H1 (cell line): ENCODE results near the gene BACE1. TPM values are rescaled to one million over a fixed set of nuclear protein-coding genes. Genes with fewer than 3 reads are reported as not detected.

Experiments
- CTCF ChIA-PET: fragments of 300-600 bp; sonication (Branson Sonifier 250); formaldehyde crosslinking; loops from one replicate; lab custom pipeline; 2021; ENCODE audit not compliant: partially characterized antibody; lab: Charles Lee
- POLR2A ChIA-PET: fragments of 300-600 bp; sonication (Branson Sonifier 250); formaldehyde crosslinking; loops from one replicate; lab custom pipeline; 2021; ENCODE audit warnings: inconsistent platforms; ENCODE audit not compliant: partially characterized antibody; lab: Charles Lee
- DNase-seq, 2 experiments: peaks; one replicate each; pipeline versions ENCODE4 v3.0.0 to v3.0.0-alpha.2; 2010 to 2022; ENCODE audit warnings: low spot score in 2 of 2, low read depth in 1 of 2, mixed read lengths in 1 of 2
- FAIRE-seq: peaks from 2 replicates; lab custom pipeline; 2011; peaks lifted over from hg19 to GRCh38; lab: Jason Lieb, UNC
- H2AFZ ChIP-seq: 2 replicates; pipeline ENCODE4 v1.8.1; 2012; ENCODE audit warnings: low read length, inconsistent platforms
- H2AK5ac ChIP-seq: 2 replicates; pipeline ENCODE4 v1.6.1; 2013; ENCODE audit warnings: low read depth, low read length
- H2BK120ac ChIP-seq: replicated peaks from 2 replicates; pipeline ENCODE3; 2013; ENCODE audit warnings: low read depth, low read length, inconsistent platforms
- H2BK12ac ChIP-seq: 2 replicates; pipeline ENCODE4 v1.6.1; 2013; ENCODE audit warnings: low read depth, low read length
- H2BK15ac ChIP-seq: 2 replicates; pipeline ENCODE4 v1.6.1; 2013; ENCODE audit warnings: low read length
- H2BK20ac ChIP-seq: 2 replicates; pipeline ENCODE4 v1.6.1; 2013; ENCODE audit warnings: low read length
- H2BK5ac ChIP-seq: 2 replicates; pipeline ENCODE4 v1.6.1; 2013; ENCODE audit warnings: low read depth, low read length
- H3K14ac ChIP-seq: 2 replicates; pipeline ENCODE4 v1.6.1; 2013; ENCODE audit warnings: inconsistent platforms; ENCODE audit not compliant: insufficient read length
- H3K18ac ChIP-seq: 2 replicates; pipeline ENCODE4 v1.6.1; 2013; ENCODE audit warnings: low read length; ENCODE audit errors: extremely low read depth
- H3K23ac ChIP-seq: 2 replicates; pipeline ENCODE4 v1.6.1; 2013; ENCODE audit warnings: inconsistent platforms; ENCODE audit not compliant: insufficient read length
- H3K23me2 ChIP-seq: 2 replicates; pipeline ENCODE4 v1.6.1; 2013; ENCODE audit warnings: low read depth, low read length
- H3K27ac ChIP-seq: 2 replicates; pipeline ENCODE4 v1.6.1; 2011; ENCODE audit warnings: low read depth, low read length, inconsistent platforms
- H3K27me3 ChIP-seq, 4 experiments: replicated peaks in 1 of 4; 1 replicate in 1 of 4; 2 replicates in 3 of 4; pipeline versions ENCODE4 v1.6.1 to v1.8.1; 2011 to 2013; ENCODE audit warnings: low read length in 3 of 4, mild to moderate bottlenecking in 3 of 4, inconsistent platforms in 2 of 4, mixed read lengths in 2 of 4, moderate library complexity in 1 of 4; ENCODE audit not compliant: control insufficient read depth in 3 of 4, insufficient read depth in 3 of 4; ENCODE audit errors: extremely low read depth in 1 of 4
- H3K36me3 ChIP-seq, 4 experiments: 2 replicates each; pipeline versions ENCODE4 v1.6.1 to v1.8.1; 2011 to 2013; ENCODE audit warnings: mild to moderate bottlenecking in 4 of 4, low read length in 3 of 4, moderate library complexity in 2 of 4, control low read depth in 1 of 4, inconsistent platforms in 1 of 4; ENCODE audit not compliant: insufficient read depth in 4 of 4, control insufficient read depth in 2 of 4
- H3K4ac ChIP-seq: replicated peaks from 2 replicates; pipeline ENCODE3; 2013; ENCODE audit warnings: low read length, low read depth, mixed read lengths, inconsistent platforms; ENCODE audit not compliant: insufficient read length
- H3K4me1 ChIP-seq, 4 experiments: replicated peaks in 1 of 4; 1 replicate in 1 of 4; 2 replicates in 3 of 4; pipeline versions ENCODE4 v1.6.1 to v1.8.1; 2011 to 2013; ENCODE audit warnings: low read length in 3 of 4, inconsistent platforms in 2 of 4, mixed read lengths in 1 of 4; ENCODE audit not compliant: insufficient read depth in 4 of 4, control insufficient read depth in 3 of 4
- H3K4me2 ChIP-seq, 2 experiments: 2 replicates each; pipeline versions ENCODE4 v1.6.1 to v1.8.1; 2011 to 2013; ENCODE audit warnings: low read depth in 2 of 2, low read length in 2 of 2, control low read depth in 1 of 2, inconsistent platforms in 1 of 2, mild to moderate bottlenecking in 1 of 2; ENCODE audit not compliant: insufficient read depth in 1 of 2
- H3K4me3 ChIP-seq, 4 experiments: fragments of 200-600, 300-600 bp in 1 of 4; sonication (generic), shearing (Covaris generic), sonication (Bioruptor Twin) in 1 of 4; 2 replicates each; pipeline versions ENCODE4 v1.5.1 to v1.8.1; 2011 to 2016; ENCODE audit warnings: low read length in 4 of 4, low read depth in 3 of 4, control low read depth in 2 of 4, inconsistent platforms in 2 of 4, mild to moderate bottlenecking in 2 of 4, mixed read lengths in 1 of 4, moderate library complexity in 1 of 4; ENCODE audit not compliant: insufficient read depth in 2 of 4; ENCODE audit errors: extremely low read depth in 1 of 4
- H3K56ac ChIP-seq: replicated peaks from 2 replicates; pipeline ENCODE3; 2013; ENCODE audit warnings: low read depth, mild to moderate bottlenecking, mixed read lengths, low read length, inconsistent platforms; ENCODE audit not compliant: insufficient read length
- H3K79me1 ChIP-seq: 2 replicates; pipeline ENCODE4 v1.6.1; 2013; ENCODE audit warnings: low read depth, low read length, control low read depth
- H3K79me2 ChIP-seq, 2 experiments: 2 replicates each; pipeline versions ENCODE4 v1.6.1 to v1.8.1; 2012 to 2013; ENCODE audit warnings: low read length in 2 of 2, mild to moderate bottlenecking in 2 of 2, inconsistent platforms in 1 of 2; ENCODE audit not compliant: insufficient read depth in 2 of 2, control insufficient read depth in 1 of 2
- H3K9ac ChIP-seq, 4 experiments: replicated peaks in 1 of 4; 1 replicate in 1 of 4; 2 replicates in 3 of 4; pipeline versions ENCODE4 v1.6.1 to v1.8.1; 2011 to 2013; ENCODE audit warnings: low read depth in 3 of 4, low read length in 3 of 4, control low read depth in 2 of 4, mild to moderate bottlenecking in 2 of 4, moderate library complexity in 2 of 4, inconsistent platforms in 1 of 4; ENCODE audit errors: extremely low read depth in 1 of 4
- H3K9me3 ChIP-seq, 2 experiments: 2 replicates each; pipeline versions ENCODE4 v1.6.1 to v1.8.1; 2012 to 2013; ENCODE audit warnings: mild to moderate bottlenecking in 2 of 2, moderate library complexity in 2 of 2, control low read depth in 1 of 2, inconsistent platforms in 1 of 2, low read depth in 1 of 2, low read length in 1 of 2, mixed read lengths in 1 of 2; ENCODE audit not compliant: insufficient read depth in 2 of 2
- H4K20me1 ChIP-seq, 2 experiments: replicated peaks in 1 of 2; 2 replicates each; pipeline versions ENCODE3 to v1.8.1; 2011 to 2013; ENCODE audit warnings: inconsistent platforms in 2 of 2, low read length in 2 of 2, mild to moderate bottlenecking in 1 of 2; ENCODE audit not compliant: insufficient read depth in 2 of 2, control insufficient read depth in 1 of 2
- H4K5ac ChIP-seq: 2 replicates; pipeline ENCODE4 v1.6.1; 2013; ENCODE audit warnings: low read length, low read depth, mixed read lengths, inconsistent platforms; ENCODE audit not compliant: insufficient read length
- H4K8ac ChIP-seq: 2 replicates; pipeline ENCODE4 v1.8.0; 2013; ENCODE audit warnings: mild to moderate bottlenecking, moderate library complexity, low read length, inconsistent platforms; ENCODE audit not compliant: insufficient read depth; ENCODE audit errors: extremely low read depth
- H4K91ac ChIP-seq: replicated peaks from 2 replicates; pipeline ENCODE3; 2013; ENCODE audit warnings: low read length, mixed read lengths, inconsistent platforms; ENCODE audit not compliant: insufficient read length
- JUND ChIP-seq: IDR thresholded peaks from 2 replicates; pipeline ENCODE4 v1.6.1; 2011; ENCODE audit warnings: mild to moderate bottlenecking, improper control_type of control experiment, low read length
- POLR2AphosphoS5 ChIP-seq: IDR thresholded peaks from 2 replicates; pipeline ENCODE4 v1.6.1; 2011; ENCODE audit warnings: low read depth, low read length
- RNF2 ChIP-seq: fragments of 200-900, 300-1000 bp; sonication (generic); IDR thresholded peaks from 2 replicates; pipeline ENCODE4 v1.7.1; 2016; ENCODE audit warnings: borderline replicate concordance, low read depth, mild to moderate bottlenecking, antibody characterized with exemption, low read length; ENCODE audit not compliant: poor library complexity, severe bottlenecking; ENCODE audit errors: missing control alignments
- SRF ChIP-seq: IDR thresholded peaks from 2 replicates; pipeline ENCODE4 v1.6.1; 2011; ENCODE audit warnings: mild to moderate bottlenecking, low read depth, low read length, moderate library complexity
- WGBS, 2 experiments: shearing (Covaris generic) in 1 of 2; methylation state at CpG; one replicate each; pipeline versions ENCODE4 v1.1.6 to v1.1.7; 2013 to 2015; ENCODE audit warnings: low lambda C conversion rate in 2 of 2, mixed read lengths in 2 of 2, inconsistent platforms in 1 of 2, low coverage in 1 of 2, missing lambda C conversion rate in 1 of 2; ENCODE audit not compliant: insufficient replicate concordance in 2 of 2, insufficient coverage in 1 of 2, insufficient read length in 1 of 2; ENCODE audit errors: extremely low coverage in 1 of 2, missing lambda C conversion rate in 1 of 2; 5-methylcytosine and 5-hydroxymethylcytosine counted together
- polyA plus RNA-seq, 7 experiments: library from polyadenylated mRNA; depleted of rRNA in 3 of 7; stranded (reverse) in 5 of 7; unstranded in 2 of 7; fragments of >200 nt in 5 of 7; fragments of 200-250 nt in 2 of 7; gene quantifications; 1 replicate in 5 of 7; 2 replicates in 1 of 7; 4 replicates in 1 of 7; pipeline versions ENCODE4 v1.2.1 to v1.2.3, GENCODE V29; 2011 to 2013; ENCODE audit warnings: missing spikeins in 2 of 7, mixed read lengths in 2 of 7
- total RNA-seq: library from RNA; stranded (reverse); fragmentation: NEBNext Ultra II Directional; extraction: Animal tissue kit (Norgen Biotek cat#: 25700); gene quantifications from 2 replicates; pipeline ENCODE4 v1.2.1, GENCODE V29; 2021

The BACE1 gene
- total and polyA plus RNA-seq, 2 of the 8 experiments (the other 6 are each of a cell fraction or from before 2014, with no cell fraction given) = 7.7 to 7.9 TPM

DNA sequence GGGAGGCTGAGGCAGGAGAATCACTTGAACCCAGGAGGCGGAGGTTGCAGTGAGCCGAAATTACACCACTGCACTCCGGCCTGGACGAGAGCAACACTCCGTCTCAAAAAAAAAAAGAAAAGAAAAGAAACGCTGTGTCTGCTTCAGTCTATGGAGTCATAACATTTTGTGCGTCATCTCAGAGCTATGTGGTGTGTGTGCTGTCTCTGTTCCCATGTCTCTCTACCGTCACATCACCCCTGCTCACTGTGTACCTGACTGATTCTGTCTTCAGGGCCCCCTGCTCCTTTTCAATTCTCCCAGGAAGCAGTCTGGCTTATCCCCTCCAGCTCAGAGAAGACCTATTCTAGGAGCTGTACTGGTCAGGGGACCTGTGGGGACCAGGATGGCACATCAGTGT, 17.9 kb downstream of the BACE1 start:
- no peak overlapping the region for H3K27ac ChIP-seq
- CTCF ChIA-PET = no interaction called here
- H3K4me2 ChIP-seq = no peak overlapping the region
- no peak overlapping the region for H4K8ac ChIP-seq
- no peak overlapping the region for H2BK12ac ChIP-seq
- H4K5ac ChIP-seq = no peak overlapping the region
- H2AFZ ChIP-seq = no peak overlapping the region
- TF ChIP-seq SRF (no peak), RNF2 (no peak), POLR2AphosphoS5 (no peak), JUND (no peak)
- TF ChIP-seq, all 59 proteins: peak for 0
- Histone ChIP-seq H3K4me1 (peaks cover 3 to 19% (median 9%) of the 10 kb centered on the region in 4 experiments), H2BK5ac (no peak overlapping the region), H2BK15ac (no peak overlapping the region), H3K18ac (no peak overlapping the region), H3K14ac (no peak overlapping the region), H3K23ac (no peak overlapping the region), H4K91ac (no peak overlapping the region), H3K56ac (no peak overlapping the region), H3K36me3 (no peaks in the 10 kb centered on the region; a peak in 1 of 8 replicates), H2BK20ac (no peak overlapping the region), H2BK120ac (no peak overlapping the region), H3K9me3 (no peaks in the 10 kb centered on the region), H3K79me2 (no peaks in the 10 kb centered on the region), H3K27me3 (no peaks in the 10 kb centered on the region), H3K9ac (no peak overlapping the region), H3K79me1 (no peaks in the 10 kb centered on the region), H3K4me3 (no peak overlapping the region), H4K20me1 (no peaks in the 10 kb centered on the region), H2AK5ac (no peak overlapping the region), H3K4ac (no peak overlapping the region), H3K23me2 (no peaks in the 10 kb centered on the region)
- DNase-seq (no peak), FAIRE-seq (no peak)
- 95% methylated on average over 8 of the region's 8 CpGs; no CpG with 5 or more reads in 1 of the 2 experiments for WGBS, 2 experiments
- POLR2A ChIA-PET = interaction anchor here (1.3 to 1.9 kb wide), 2 partner anchors 10 to 16 kb away, joined by 4 to 6 read pairs; no protein-coding TSS in a partner anchor
